C4-2B (cell line): ENCODE measurements around the gene NCAPG2.

ENCODE experiments used
- ZFX ChIP-seq: fragments of 450-650 bp; IDR thresholded peaks from 2 replicates; pipeline ENCODE4 v1.6.1; 2017
- TF ChIP-seq, protein P1 (sequence below): fragments of 450-650 bp; conservative IDR thresholded peaks from 2 replicates; pipeline ENCODE4 v1.5.1; 2017; ENCODE audit warnings: mild to moderate bottlenecking

GRCh38 chr7:158700008-158700407 lies 4.6 kb downstream of the NCAPG2 start:
- TF ChIP-seq, protein P1, sequence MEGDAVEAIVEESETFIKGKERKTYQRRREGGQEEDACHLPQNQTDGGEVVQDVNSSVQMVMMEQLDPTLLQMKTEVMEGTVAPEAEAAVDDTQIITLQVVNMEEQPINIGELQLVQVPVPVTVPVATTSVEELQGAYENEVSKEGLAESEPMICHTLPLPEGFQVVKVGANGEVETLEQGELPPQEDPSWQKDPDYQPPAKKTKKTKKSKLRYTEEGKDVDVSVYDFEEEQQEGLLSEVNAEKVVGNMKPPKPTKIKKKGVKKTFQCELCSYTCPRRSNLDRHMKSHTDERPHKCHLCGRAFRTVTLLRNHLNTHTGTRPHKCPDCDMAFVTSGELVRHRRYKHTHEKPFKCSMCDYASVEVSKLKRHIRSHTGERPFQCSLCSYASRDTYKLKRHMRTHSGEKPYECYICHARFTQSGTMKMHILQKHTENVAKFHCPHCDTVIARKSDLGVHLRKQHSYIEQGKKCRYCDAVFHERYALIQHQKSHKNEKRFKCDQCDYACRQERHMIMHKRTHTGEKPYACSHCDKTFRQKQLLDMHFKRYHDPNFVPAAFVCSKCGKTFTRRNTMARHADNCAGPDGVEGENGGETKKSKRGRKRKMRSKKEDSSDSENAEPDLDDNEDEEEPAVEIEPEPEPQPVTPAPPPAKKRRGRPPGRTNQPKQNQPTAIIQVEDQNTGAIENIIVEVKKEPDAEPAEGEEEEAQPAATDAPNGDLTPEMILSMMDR = no peak
- TF ChIP-seq ZFX = no peak
